HepG2 (cell line): ENCODE measurements around the gene MBLAC1. TPM values are rescaled to one million over a fixed set of nuclear protein-coding genes. Genes with fewer than 3 reads are reported as not detected.

Experiments used
- ATAC-seq: fragments of 200-7000 bp; cut with Tn5 transposase; 3 replicates; pipeline ENCODE4 v1.9.1; 2020; ENCODE audit warnings: mild to moderate bottlenecking, moderate library complexity
- BruUV-seq: library from RNA; stranded (reverse); fragments of 400-500 nt; replicated peaks from 2 replicates; lab custom pipeline; 2021; lab: Mats Ljungman, UMichigan
- CTCF ChIA-PET: fragments of 300-600 bp; formaldehyde crosslinking; extraction: SDS; loops from one replicate; lab custom pipeline; 2021; ENCODE audit warnings: low total read pairs, inconsistent platforms, low intra/inter-chr PET ratio; lab: Yijun Ruan, JAX
- POLR2A ChIA-PET: fragments of 350-600 bp; sonication (Branson Sonifier 250); formaldehyde crosslinking; loops from one replicate; lab custom pipeline; 2020; ENCODE audit warnings: antibody characterized with exemption, inconsistent platforms; lab: Yijun Ruan, JAX
- DNase-seq: peaks from one replicate; pipeline ENCODE4 v3.0.0-alpha.2; 2015; ENCODE audit warnings: low spot score
- FAIRE-seq: peaks from 3 replicates; lab custom pipeline; 2011; peaks lifted over from hg19 to GRCh38; lab: Jason Lieb, UNC
- H2AFZ ChIP-seq: one replicate; pipeline ENCODE4 v1.6.1; 2011; ENCODE audit warnings: low read length, inconsistent platforms
- H3K27ac ChIP-seq: fragments of 300-600 bp; 3 replicates; pipeline ENCODE4 v1.8.0; 2011; ENCODE audit warnings: mixed run types, mild to moderate bottlenecking, mixed read lengths, low read length, inconsistent platforms; ENCODE audit not compliant: insufficient read depth; ENCODE audit errors: extremely low read length
- H3K27me3 ChIP-seq, 2 experiments: fragments of 200-600 bp in 1 of 2; 2 replicates in 1 of 2; 3 replicates in 1 of 2; pipeline versions ENCODE4 v1.6.0 to v1.8.0; 2011; ENCODE audit warnings: low read length in 2 of 2, mild to moderate bottlenecking in 2 of 2, moderate library complexity in 2 of 2, inconsistent platforms in 1 of 2; ENCODE audit not compliant: insufficient read depth in 2 of 2, control insufficient read depth in 1 of 2
- H3K36me3 ChIP-seq, 2 experiments: fragments of 200-600 bp in 1 of 2; replicated peaks in 1 of 2; 2 replicates in 1 of 2; 3 replicates in 1 of 2; pipeline versions ENCODE4 v1.5.1 to v1.8.0; 2011; ENCODE audit warnings: low read length in 2 of 2, inconsistent platforms in 1 of 2; ENCODE audit not compliant: insufficient read depth in 2 of 2, control insufficient read depth in 1 of 2
- H3K4me1 ChIP-seq: 2 replicates; pipeline ENCODE4 v1.5.1; 2012; ENCODE audit warnings: low read length, inconsistent platforms; ENCODE audit not compliant: insufficient read depth
- H3K4me2 ChIP-seq: 2 replicates; pipeline ENCODE4 v1.6.0; 2011; ENCODE audit warnings: low read depth, low read length, inconsistent platforms
- H3K4me3 ChIP-seq, 3 experiments: fragments of 200-600 bp in 1 of 3; sonication (generic), shearing (Covaris generic) in 1 of 3; replicated peaks in 1 of 3; 2 replicates each; pipeline ENCODE4 v1.5.1; 2011 to 2016; ENCODE audit warnings: low read length in 3 of 3, inconsistent platforms in 2 of 3, low read depth in 2 of 3, mild to moderate bottlenecking in 2 of 3, control low read depth in 1 of 3, mixed read lengths in 1 of 3; ENCODE audit not compliant: insufficient read depth in 1 of 3
- H3K79me2 ChIP-seq: one replicate; pipeline ENCODE4 v1.6.1; 2011; ENCODE audit warnings: low read length, inconsistent platforms; ENCODE audit not compliant: insufficient read depth
- H3K9ac ChIP-seq: 2 replicates; pipeline ENCODE4 v1.6.0; 2011; ENCODE audit warnings: mild to moderate bottlenecking, low read depth, low read length, inconsistent platforms; ENCODE audit not compliant: insufficient read depth
- H3K9me3 ChIP-seq: 2 replicates; pipeline ENCODE4 v1.5.1; 2012; ENCODE audit warnings: mild to moderate bottlenecking, low read length
- H4K20me1 ChIP-seq: 2 replicates; pipeline ENCODE4 v1.6.0; 2011; ENCODE audit warnings: inconsistent platforms, mild to moderate bottlenecking, low read length, moderate library complexity; ENCODE audit not compliant: insufficient read depth
- AGO2 ChIP-seq: fragments of 200-400 bp; formaldehyde crosslinking; optimal IDR thresholded peaks from 2 replicates; pipeline ENCODE3; 2017; ENCODE audit warnings: mild to moderate bottlenecking, low read depth, low read length, moderate library complexity
- ATRX ChIP-seq: sonication (generic); formaldehyde crosslinking; IDR thresholded peaks from 2 replicates; pipeline ENCODE4 v1.4.0; 2020; ENCODE audit warnings: missing genetic modification reagents, borderline replicate concordance
- GABPB1 ChIP-seq: IDR thresholded peaks from 2 replicates; pipeline ENCODE4 v1.6.1; 2016; ENCODE audit warnings: mild to moderate bottlenecking, missing genetic modification reagents, moderate library complexity, missing compliant biosample characterization
- IRX3 ChIP-seq: sonication (generic); formaldehyde crosslinking; IDR thresholded peaks from 2 replicates; pipeline ENCODE4 v1.8.1; 2023; ENCODE audit warnings: mild to moderate bottlenecking, low read depth, missing genetic modification reagents, borderline replicate concordance
- MAFF ChIP-seq: IDR thresholded peaks from 2 replicates; pipeline ENCODE4 v1.6.1; 2011; ENCODE audit warnings: low read depth, low read length, improper control_type of control experiment
- MAFG ChIP-seq: sonication (generic); formaldehyde crosslinking; IDR thresholded peaks from 2 replicates; pipeline ENCODE4 v1.5.1; 2020; ENCODE audit warnings: mild to moderate bottlenecking, missing genetic modification reagents
- MAFK ChIP-seq, 2 experiments: IDR thresholded peaks in 1 of 2; conservative IDR thresholded peaks in 1 of 2; 2 replicates each; pipeline ENCODE4 v1.6.1; 2011; ENCODE audit warnings: improper control_type of control experiment in 2 of 2, low read length in 2 of 2
- POLR2A ChIP-seq, 2 experiments: IDR thresholded peaks; 2 replicates each; pipeline ENCODE4 v1.6.1; 2011; ENCODE audit warnings: low read depth in 2 of 2, low read length in 2 of 2, mild to moderate bottlenecking in 1 of 2, moderate library complexity in 1 of 2; ENCODE audit not compliant: insufficient read depth in 1 of 2
- POLR2G ChIP-seq: fragments of 200-400 bp; formaldehyde crosslinking; IDR thresholded peaks from 2 replicates; pipeline ENCODE4 v1.6.1; 2018; ENCODE audit warnings: mild to moderate bottlenecking, low read depth, low read length, moderate library complexity
- RBFOX2 ChIP-seq: fragments of 200-400 bp; formaldehyde crosslinking; IDR thresholded peaks from 2 replicates; pipeline ENCODE4 v1.6.1; 2017; ENCODE audit warnings: low read depth, mild to moderate bottlenecking, low read length
- ZNF709 ChIP-seq: sonication (generic); formaldehyde crosslinking; IDR thresholded peaks from 2 replicates; pipeline ENCODE4 v1.5.0; 2020; ENCODE audit warnings: mild to moderate bottlenecking, missing genetic modification reagents
- ZSCAN9 ChIP-seq: IDR thresholded peaks from 2 replicates; pipeline ENCODE4 v1.6.1; 2016; ENCODE audit warnings: borderline replicate concordance
- WGBS: methylation state at CpG from one replicate; pipeline ENCODE4 v1.1.6; 2017; ENCODE audit warnings: low lambda C conversion rate; 5-methylcytosine and 5-hydroxymethylcytosine counted together
- in situ Hi-C: cut with HindIII; loops from 2 replicates; pipeline ENCODE4 v1.10.0; 2017; ENCODE audit warnings: low pct_unique_long_range_greater_than_20kb; ENCODE audit not compliant: extremely low pct_ligation_motif_present
- intact Hi-C: fragments of 100-400 bp; cut with micrococcal nuclease; formaldehyde crosslinking; loops from one replicate; pipeline ENCODE4 v1.10.0; 2022; ENCODE audit not compliant: unreplicated experiment
- polyA plus RNA-seq, 8 experiments: library from polyadenylated mRNA; depleted of rRNA in 3 of 8; stranded (reverse) in 7 of 8; unstranded in 1 of 8; fragments of >200 nt; fragmentation: Illumina TruSeq in 4 of 8; extraction: Trizol in 4 of 8; gene quantifications; 2 replicates each; pipeline versions ENCODE4 v1.2.1 to v1.2.3, GENCODE V29; 2011 to 2016; ENCODE audit warnings: low read depth in 4 of 8, missing spikeins in 1 of 8, mixed read lengths in 1 of 8; ENCODE audit not compliant: insufficient read depth in 1 of 8
- total RNA-seq, 5 experiments: library from RNA; depleted of rRNA; stranded (reverse); fragments of >200 nt; fragmentation: Illumina TruSeq; extraction: Trizol; gene quantifications; 2 replicates each; pipeline ENCODE4 v1.2.3, GENCODE V29; 2016; ENCODE audit warnings: low read depth in 1 of 5
- TF ChIP-seq, protein P1 (sequence below): fragments of 450-650 bp; IDR thresholded peaks from 2 replicates; pipeline ENCODE4 v1.6.1; 2016

MBLAC1 gene
- total and polyA plus RNA-seq, 2 of the 13 experiments (the other 11 are each of a cell fraction or from before 2014, with no cell fraction given), result 0.79 to 2.1 TPM

DNA sequence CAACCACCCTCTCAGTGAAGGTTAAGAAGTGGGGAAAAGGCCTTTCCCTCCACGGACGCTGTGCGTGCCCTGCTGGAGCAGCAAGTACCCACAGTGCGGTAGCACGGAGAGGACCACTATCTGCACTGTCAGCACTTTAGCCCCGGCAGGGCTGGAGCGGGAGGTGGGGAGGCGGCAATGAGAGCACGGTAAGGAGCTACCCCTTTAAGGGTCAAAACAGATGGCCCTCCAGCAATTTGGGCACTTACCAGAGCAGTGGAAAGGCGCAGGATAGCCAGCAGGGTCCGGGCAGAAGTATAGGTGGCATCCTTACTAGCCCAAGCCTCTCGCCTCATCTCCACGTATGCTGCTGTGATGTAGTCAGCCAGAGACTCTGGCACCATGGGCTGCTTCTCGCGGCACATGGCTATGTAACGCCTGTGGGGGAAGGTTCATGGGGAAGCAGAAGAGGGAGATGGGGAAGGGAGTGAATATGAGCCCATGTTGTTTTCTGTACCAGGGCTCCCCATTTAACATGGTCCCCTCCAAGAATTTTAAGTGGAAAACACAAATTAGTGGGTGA, 32.8 kb upstream of the MBLAC1 start:
- WGBS, result 95% methylated on average over 16 of the region's 16 CpGs
- Histone ChIP-seq H3K36me3 (peaks cover 53 to 85% of the 10 kb centered on the region in 2 experiments), H3K4me1 (peaks cover 32% of the 10 kb centered on the region), H4K20me1 (no peaks in the 10 kb centered on the region), H3K4me3 (no peak overlapping the region), H3K79me2 (peaks cover 16% of the 10 kb centered on the region), H3K27ac (peak overlapping the region; percentile 1), H3K9ac (no peak overlapping the region), H2AFZ (no peak overlapping the region), H3K4me2 (no peak overlapping the region), H3K9me3 (no peaks in the 10 kb centered on the region), H3K27me3 (no peaks in the 10 kb centered on the region; a peak in 1 of 5 replicates)
- DNase-seq (no peak), ATAC-seq (no peak), FAIRE-seq (no peak)
- BruUV-seq, result no TSS peak
- CTCF ChIA-PET, result no interaction called here
- intact Hi-C loops (no loop called here), in situ Hi-C loops (no loop called here)
- POLR2A ChIA-PET, result no interaction called here
- TF ChIP-seq GABPB1 (CRISPR knock-in tag), result no peak
- no peak for TF ChIP-seq ZNF709 (CRISPR knock-in tag)
- no peak for TF ChIP-seq IRX3
- no peak for TF ChIP-seq ATRX (CRISPR knock-in tag)
- TF ChIP-seq, protein P1, sequence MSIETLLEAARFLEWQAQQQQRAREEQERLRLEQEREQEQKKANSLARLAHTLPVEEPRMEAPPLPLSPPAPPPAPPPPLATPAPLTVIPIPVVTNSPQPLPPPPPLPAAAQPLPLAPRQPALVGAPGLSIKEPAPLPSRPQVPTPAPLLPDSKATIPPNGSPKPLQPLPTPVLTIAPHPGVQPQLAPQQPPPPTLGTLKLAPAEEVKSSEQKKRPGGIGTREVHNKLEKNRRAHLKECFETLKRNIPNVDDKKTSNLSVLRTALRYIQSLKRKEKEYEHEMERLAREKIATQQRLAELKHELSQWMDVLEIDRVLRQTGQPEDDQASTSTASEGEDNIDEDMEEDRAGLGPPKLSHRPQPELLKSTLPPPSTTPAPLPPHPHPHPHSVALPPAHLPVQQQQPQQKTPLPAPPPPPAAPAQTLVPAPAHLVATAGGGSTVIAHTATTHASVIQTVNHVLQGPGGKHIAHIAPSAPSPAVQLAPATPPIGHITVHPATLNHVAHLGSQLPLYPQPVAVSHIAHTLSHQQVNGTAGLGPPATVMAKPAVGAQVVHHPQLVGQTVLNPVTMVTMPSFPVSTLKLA, result 0 out of 2 replicates have a peak, but pooled peaks have one; percentile 15
- 0 out of 2 replicates have a peak, but pooled peaks have one; percentile 48 for TF ChIP-seq MAFG (CRISPR knock-in tag)
- TF ChIP-seq RBFOX2, result peak; percentile 18; the same call in 1 of the 2 replicates
- TF ChIP-seq MAFF, result peak; percentile 96
- TF ChIP-seq POLR2A (IDR thresholded peaks at IDR 0.05; ENCODE audit: insufficient read depth in 1 of 2, low read depth in 2 of 2, low read length in 2 of 2), result peak in 1 of 2 experiments; percentile 58; a peak in 3 of 4 replicates
- TF ChIP-seq POLR2G, result peak; percentile 49; the same call in 1 of the 2 replicates
- TF ChIP-seq ZSCAN9, result no peak
- TF ChIP-seq MAFK (conservative IDR thresholded peaks at IDR 0.05 in 1 of 2, IDR thresholded peaks at IDR 0.05 in 1 of 2; ENCODE audit: low read length in 2 of 2), result peak; percentile 93 to 97
- peak; percentile 84 for TF ChIP-seq AGO2
